HG03378 (cell line): Measurements from ENCODE around the gene LGI1.
"Not testable (repeated sequence)": the region's sequence is repeated elsewhere in the genome, so short reads cannot be mapped to it uniquely, and the experiment has no call there.

Source experiments
- ATAC-seq: cut with Tn5 transposase; IDR thresholded peaks from one replicate; pipeline ENCODE4 v1.9.1; 2021; ENCODE audit warnings: mild to moderate bottlenecking, moderate library complexity; ENCODE audit not compliant: unreplicated experiment

Gene LGI1

DNA sequence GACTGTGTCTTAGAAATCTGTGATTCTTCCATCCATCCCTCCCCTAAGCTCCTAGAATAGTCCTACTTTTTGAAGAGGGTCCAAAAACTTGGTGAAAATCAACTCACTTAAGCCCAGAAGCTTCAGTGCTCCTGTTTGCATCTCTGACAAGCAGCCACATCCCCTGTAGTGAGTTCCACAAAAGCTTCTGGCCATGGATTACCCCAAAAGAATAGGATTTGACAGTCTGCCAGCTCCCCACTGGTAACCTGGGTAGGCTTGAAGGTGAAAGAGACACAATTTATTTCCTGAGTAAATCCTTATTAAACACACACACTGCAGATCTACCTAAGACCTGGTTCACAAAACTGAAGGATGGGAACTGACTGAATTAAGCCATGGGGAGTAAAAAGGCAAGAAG is 46.5 kb downstream of the LGI1 start:
- ATAC-seq: no peak

GRCh38 chr10:93806903-93807302 is 49.2 kb downstream of the LGI1 start:
- ATAC-seq: no peak

DNA sequence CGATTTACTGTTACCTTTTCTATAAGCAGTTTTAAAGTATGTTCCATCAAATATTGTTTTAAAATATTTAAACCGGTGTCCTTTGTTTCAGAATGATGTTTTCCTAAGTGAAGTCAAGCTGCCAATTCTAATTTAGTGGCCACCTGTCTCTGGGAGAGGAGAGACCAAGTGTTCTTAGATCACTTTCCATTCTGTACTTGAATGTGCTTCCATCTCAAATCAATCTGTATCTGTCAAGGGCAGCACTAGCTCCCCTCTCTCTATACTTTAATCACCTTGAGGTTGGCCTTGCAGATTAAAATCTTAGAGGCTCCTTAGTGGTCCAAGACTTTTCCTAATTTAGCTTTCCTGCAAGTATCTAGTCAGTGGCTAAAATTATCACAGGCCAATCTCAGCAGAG is 49.6 kb downstream of the LGI1 start:
- ATAC-seq: no peak

DNA sequence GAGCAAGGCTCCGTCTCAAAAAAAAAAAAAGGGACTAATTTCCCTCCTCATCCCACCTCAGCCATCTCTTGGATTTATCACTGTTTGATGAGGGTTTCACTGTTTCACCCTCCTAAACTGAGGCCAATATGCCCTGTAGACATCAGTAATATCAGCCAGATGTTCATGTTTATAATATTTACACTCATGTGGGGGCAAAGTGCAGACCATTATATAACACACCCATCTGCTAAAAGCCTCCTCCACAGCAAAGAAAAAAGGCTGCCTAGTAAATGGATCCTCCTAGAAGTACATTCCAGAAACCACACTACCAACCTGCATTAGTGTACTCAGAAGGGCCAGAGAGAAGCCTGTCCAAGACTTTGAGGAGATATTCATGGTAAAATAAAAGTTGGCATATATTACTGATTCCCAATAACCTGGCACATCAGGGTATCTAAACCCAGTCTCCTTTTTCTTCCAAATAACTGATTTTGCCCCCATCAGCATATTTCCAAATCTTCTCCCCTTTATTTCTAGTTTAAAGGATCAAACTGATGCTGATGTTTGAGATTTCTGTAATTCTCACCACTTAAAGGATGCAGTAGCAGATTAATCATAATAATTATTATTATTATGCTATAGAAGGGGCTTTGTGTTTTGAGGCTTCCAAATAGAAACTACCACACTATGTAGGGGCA is 55.1 kb downstream of the LGI1 start:
- no peak for ATAC-seq

- ATAC-seq: no peak
Observed at GRCh38 chr10:93813507-93814465, 56.0 kb downstream of the LGI1 start.

DNA sequence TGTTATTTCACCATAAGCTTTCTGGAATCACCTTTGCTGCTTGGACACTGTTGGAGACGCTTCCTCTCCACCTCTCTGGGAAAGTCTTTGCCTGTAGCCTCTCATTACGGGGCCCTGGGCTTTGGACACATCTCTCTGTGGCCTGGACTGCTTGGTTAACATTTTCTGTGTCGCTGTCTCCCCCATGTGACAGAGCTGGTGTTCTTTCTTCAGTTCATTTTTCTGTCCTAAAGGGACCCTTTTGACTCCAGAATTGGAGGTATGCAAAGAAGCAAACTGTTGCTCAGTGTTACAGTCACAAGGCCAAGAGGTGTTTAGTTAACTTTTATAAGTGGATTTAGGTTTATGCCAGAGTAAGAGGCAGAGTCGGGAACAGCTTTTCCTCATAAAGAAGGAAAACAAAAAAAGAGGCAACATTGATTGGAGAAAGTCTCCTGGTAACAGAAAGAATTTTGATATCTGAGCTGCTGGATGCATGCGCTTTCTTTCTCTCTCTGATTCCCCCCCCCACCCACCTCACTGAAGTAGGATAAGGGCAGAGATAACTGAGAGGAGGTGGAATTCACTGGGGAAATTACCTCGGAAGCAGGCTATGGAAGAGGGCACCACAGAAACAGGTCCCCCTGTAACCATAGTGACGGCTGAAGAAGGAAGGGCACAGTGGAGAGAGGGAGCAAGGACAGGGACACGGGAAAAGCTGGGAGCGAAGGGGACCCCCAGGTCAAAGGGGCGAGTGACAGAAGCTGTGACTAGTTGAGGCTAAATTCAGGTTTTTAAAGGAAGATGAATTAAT is 57.8 kb downstream of the LGI1 start:
- no peak for ATAC-seq

- ATAC-seq: no peak
Observed at GRCh38 chr10:93816123-93816747, 58.5 kb downstream of the LGI1 start.

GRCh38 chr10:93818086-93818485 is 60.4 kb downstream of the LGI1 start:
- no peak for ATAC-seq

DNA sequence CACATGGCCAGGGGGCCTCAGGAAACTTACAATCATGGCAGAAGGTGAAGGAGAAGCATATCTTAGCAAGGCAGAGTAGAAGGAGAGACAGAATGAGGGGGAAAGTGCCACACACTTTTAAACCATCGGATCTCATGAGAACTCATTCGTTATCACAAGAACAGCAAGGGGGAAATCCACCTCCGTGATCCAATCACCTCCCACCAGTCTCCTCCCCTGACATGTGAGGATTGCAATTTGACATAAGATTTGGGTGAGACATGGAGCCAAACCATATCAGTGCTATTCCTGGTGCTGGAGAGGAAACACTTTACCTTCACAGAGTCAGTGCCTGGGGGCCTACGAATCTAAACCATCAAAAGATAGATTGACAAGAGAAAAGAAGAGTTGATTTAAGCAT is 61.8 kb downstream of the LGI1 start:
- ATAC-seq: no peak

- no peak for ATAC-seq
Observed at GRCh38 chr10:93820434-93820833, 62.7 kb downstream of the LGI1 start.

- ATAC-seq: no peak
Observed at GRCh38 chr10:93821051-93821772, 63.5 kb downstream of the LGI1 start.

GRCh38 chr10:93826355-93826754 is 68.6 kb downstream of the LGI1 start:
- ATAC-seq: no peak

DNA sequence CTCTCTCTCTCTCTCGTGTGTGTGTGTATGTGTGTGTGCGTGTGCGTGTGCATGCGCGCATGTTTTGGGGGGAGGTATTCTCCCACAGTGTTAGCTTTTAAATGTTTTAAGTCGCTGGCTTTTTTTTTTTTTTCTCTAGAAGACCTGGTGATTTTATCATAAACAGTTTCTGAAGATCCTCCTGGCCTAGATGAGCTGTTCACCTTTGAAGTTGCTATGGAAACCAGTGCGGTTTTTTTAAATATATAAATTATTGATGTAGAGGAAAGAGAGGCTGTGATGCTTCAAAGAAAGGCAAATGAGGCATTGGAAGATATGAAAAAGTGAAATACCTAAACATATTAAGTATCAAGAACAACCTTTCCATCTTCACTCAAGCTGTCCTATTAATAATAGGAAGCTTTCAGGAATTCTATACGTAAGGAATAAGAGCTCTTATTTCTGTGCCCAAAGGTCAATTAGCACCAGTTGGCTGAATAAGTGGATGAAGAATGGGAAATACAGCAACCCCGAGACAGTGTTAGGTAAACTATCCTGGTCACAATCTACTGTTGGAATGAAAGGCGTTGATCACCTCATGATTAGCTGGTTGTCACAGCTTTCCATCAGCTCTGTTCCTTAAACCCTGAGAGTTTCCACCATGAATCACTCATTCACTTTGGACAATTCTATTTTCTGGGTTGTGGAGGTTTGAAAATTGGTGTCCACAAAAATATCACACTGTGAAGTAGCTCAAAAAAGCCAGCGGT is 69.5 kb downstream of the LGI1 start:
- no peak for ATAC-seq

- ATAC-seq: not testable (repeated sequence)
Observed at GRCh38 chr10:93831065-93831464, 73.3 kb downstream of the LGI1 start.

DNA sequence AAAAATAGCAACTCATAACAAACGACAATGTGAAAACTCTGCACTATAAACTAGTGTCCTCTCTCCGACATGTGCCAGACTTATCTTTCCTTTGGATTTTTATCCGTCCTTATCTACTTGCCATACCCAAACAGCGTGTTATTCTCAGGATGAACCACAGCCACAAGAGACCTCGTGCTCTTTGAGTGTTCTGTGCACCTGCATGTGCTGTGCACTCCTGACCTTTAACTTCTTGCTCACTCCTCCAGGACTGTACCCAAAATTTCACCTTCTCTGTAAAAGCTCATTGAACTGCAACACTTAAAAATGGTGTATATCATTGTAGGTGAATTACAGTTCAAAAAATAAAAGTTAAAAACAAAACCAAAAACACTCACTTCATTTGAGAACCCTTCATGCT is 78.0 kb downstream of the LGI1 start:
- no peak for ATAC-seq

GRCh38 chr10:93837822-93838221 is 80.1 kb downstream of the LGI1 start:
- no peak for ATAC-seq

GRCh38 chr10:93838278-93838677 is 80.5 kb downstream of the LGI1 start:
- no peak for ATAC-seq

DNA sequence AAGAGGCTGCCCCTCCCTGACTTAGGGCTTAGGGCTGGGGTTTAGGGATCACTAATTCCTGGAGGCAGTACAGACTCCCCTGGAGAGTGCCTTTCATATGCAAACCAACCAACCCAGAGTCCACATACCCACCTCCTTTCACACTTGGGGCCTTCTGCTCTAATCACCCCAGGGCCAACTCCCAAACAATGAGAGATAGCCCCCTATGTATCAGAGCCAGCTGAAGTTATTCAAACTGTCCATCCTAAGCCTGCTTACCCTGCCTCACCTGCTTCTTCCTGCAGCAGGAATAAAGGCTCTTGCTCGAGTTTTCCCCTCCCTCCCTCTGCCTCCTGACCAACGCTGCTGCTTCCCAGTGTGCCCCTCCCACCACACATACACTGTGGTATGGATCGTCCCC is 84.2 kb downstream of the LGI1 start:
- no peak for ATAC-seq

GRCh38 chr10:93844979-93845626 is 87.4 kb downstream of the LGI1 start:
- no peak for ATAC-seq
